HS-5 (cell line): ENCODE measurements around the gene DLST.

Experiments
- DNase-seq: peaks from one replicate; pipeline ENCODE4 v3.0.0-alpha.2; 2012; ENCODE audit warnings: low read depth

DLST gene

DNA sequence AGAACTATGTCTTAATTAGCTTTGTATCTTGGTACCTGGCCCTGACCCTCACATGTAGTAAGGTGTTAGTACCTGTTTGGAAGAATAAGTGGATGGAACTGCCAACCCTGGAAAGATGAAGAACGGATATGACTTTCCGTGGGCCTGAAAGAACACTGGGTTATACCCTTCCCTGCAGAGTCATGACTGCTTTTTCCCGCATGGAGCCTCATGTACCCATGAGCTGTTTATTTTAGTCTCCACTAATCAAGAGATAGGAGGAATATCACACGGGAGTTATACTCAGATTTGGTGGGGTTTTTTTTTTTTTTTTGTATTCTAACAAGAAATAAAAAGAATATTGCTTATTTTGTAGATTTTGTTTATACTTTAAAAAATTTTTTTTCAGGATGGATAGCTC, 15.9 kb downstream of the DLST start:
- no peak for DNase-seq

DNA sequence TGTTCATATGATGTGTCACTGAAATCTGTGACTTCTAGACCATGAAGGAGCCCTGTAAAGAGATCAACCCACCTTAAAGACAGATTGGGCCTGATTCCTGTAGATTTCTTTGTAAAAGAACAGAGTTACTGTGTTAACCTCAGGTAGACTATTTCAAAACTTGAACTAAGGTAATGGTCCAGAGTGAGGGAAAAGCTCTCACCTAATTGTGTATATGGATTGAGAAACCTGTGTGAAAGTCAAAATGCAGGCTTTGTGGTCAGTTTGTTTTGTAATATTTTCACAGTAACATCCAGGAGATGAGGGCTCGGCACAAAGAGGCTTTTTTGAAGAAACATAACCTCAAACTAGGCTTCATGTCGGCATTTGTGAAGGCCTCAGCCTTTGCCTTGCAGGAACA, 16.4 kb downstream of the DLST start:
- DNase-seq, result no peak

DNA sequence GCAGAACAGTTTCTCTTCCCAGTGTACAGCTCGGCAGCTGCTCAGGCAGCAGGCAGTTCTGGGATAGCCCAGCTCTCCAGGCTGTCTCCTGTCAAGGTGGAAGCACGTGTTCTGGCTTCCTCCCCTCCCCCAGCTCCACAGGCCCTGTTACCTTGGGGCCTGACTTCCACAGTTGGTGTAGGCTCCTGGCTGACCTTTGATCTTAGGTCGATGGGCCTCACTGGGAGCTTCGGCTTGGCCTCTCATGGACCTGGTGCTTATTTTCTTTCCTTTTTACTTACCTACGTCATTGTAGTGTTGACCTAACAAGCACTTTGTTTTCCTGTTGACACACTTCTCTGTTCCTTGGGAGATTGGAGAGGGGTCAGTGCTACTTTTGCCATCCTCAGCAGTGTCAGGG, 17.0 kb downstream of the DLST start:
- no peak for DNase-seq

DNA sequence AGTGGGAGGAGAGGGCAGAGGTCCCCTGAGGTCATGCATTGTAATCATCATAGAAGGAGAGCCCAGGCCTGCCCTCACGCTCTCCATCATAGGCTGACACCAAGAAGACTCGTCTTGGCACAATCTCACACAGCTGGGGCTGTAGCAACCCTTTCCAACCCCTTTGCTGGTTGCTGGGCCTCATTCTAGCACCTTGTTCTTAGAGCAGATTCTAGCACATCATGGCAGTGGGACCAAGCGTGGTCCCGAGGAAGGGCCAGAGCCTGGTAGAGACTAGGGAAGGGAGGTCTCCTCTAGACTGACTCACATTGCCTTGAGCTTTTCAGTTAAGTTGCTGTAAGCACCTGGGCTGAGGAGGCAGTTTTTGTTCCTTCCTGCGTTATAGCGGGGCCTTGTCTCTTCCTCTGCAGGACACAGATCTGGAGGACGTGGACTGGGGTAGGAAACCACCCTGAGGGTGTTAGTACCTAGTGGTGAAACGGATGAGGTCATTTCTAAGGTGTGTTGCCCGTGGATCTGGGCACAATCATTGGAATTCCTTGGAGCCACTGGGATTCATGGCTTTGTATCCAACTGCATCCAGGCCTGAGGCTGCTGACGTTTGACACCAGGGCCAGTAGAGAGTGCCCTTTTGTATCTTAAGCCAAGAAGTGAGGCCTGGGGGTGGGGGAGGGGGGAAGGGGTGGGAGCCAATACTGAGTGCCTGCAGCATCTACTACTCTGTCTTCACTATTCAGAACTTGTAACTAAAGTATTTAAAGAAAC, 21.4 kb downstream of the DLST start:
- no peak for DNase-seq

DNA sequence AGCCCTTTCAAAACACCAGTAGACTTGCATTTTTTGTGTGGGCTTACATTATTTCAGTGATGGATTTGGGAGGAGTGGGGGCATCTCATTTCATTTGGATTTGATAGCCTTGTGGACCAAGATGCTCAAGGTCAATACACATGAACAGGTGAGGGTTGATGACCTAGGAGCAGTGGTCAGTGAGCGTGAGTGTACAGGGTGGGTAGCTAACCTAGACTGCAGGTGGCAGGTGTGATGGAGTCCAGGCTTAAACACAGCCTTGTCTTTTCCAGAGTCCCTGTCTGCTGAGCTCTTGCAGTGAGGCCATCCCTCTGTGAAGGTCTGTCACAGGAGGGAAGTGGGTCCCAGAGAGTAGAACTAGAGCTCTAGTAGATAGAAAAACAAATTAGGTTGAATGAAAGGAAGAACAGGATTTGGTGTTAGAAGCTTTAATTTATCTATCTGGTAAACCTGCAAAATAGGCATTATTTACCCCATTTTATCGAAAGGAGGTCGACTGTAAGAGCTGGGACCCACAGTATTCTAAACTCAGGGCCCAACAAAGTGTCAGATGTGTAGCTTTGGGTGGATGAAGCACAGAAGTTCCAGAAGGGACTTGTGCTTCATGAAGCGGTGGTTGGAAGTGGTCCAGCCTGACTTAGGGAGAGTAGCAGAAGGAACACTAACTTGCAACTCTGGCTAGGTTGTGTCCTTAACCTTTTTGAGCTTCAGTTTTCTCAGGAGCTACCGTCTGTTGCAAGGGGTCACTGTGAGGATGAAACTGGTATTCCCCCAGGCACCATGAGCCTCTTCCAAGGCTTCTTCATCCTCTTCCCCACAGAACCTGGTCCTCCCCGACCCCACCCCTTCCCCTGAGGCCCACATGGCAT, 23.2 kb downstream of the DLST start:
- no peak for DNase-seq

DNA sequence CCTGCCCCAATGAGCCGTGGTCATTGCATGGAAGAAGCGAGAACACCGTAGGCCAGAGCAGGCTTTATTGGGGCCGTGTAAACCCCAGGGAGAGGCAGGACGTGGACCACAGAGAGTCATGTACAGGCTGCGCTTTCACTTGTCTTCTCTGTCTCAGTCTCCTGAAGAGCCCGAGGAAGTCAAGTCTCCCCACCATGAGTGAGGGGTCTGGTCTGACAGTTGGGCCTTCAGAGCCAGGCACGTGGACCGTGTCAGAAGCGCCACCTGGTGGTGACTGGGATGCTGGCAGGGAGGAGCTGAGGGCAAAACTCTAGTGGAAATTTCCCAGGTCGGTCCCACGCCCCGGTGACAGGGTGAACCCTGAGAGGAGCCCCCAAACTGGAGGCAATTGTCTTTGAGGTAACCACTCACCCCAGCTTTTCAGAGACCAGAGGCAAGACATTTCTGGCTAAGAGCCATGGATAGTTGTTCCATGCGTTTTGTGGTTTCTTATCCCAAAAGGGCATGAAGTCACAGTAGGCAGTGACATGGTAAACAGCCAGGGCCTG, 24.0 kb downstream of the DLST start:
- DNase-seq, result no peak

DNA sequence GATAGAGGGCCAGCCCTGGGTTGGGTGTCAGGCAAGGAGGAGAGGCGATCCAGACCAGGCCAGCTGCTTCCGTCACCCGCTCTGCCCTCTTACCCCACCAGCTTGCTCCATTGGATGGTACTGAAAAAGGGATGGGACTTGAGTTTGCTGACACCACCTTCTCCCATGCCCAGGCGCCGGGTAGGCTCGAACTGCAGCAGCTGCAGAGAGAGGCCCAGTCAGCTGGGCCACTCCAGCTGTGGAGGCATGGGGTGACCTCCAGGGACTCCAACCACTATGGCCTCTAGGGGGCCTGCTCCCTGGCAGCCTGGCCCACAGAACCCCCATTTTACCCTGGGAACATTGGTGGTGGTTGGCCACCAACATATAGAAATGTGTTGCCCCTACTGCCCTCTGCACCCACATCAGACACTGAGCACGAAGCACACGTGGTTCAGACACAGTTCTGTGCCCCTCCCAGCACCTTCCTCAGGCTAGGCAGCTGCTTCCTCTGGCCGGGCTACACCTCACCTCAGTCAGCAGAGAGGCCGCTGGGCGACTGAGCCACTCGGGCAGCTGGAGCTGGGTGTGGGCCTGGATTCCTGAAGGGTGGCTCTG, 25.3 kb downstream of the DLST start:
- DNase-seq, result no peak

DNA sequence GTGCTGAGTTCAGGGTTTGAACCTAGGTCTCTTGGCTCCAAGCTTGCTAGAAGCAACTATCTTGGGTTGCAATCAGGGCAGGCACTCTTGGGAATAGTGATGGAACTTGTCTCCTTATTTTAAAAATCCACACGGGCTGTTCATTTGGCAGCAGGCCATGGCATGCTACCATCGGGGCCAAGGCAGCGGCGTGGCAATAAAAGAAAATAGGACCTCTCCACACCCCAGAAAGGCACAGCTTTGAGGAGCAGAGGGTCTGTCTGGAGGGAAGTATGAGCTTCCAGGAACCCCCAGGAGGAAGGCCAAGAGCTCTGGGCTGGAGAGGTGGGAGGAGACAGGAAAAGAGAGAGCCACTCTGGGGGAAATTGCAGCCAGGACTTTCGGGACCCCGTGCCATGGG, 26.0 kb downstream of the DLST start:
- no peak for DNase-seq

DNA sequence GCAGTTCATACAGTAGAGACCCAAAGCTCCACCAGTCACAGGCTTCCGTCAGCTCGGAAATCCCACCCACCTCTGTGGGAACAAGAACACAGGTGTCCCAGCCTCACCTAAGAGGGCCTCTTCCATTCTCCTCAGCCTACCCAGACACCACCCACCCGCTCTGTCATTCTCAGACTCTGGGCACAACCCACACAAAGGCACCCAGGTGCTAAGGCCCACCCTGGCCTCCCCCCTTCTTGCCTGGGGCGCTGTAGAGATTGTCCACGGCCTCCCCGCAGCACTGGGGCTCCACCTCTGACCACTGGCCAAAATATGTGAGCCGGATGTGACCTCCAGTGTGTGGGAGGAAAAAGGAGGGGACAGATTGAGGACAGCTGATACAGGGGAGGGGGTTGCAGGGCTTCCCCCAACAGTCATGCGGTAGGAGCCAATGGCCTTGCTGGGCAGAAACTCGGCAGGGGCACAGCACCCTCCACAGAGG, 27.2 kb downstream of the DLST start:
- no peak for DNase-seq

DNA sequence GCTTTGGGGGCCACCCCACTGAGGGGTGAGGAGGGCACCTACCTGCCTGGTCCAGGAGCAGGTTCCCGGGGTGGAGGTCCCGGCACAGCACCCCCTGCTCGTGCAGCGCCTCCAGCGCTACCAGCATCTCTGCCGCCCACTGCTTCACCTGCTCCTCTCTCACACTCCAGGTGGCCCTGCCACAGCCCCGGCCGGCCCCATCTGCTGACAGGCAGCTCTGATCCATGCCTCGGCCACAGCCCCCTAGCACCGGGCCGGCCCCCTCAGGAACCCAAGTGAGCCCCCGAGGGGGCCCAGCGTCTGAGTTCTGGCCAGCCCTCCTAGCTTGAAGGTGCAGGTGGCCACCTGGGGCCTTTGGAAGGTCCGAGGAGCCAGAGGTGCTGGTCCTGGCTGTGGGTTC, 27.8 kb downstream of the DLST start:
- no peak for DNase-seq

DNA sequence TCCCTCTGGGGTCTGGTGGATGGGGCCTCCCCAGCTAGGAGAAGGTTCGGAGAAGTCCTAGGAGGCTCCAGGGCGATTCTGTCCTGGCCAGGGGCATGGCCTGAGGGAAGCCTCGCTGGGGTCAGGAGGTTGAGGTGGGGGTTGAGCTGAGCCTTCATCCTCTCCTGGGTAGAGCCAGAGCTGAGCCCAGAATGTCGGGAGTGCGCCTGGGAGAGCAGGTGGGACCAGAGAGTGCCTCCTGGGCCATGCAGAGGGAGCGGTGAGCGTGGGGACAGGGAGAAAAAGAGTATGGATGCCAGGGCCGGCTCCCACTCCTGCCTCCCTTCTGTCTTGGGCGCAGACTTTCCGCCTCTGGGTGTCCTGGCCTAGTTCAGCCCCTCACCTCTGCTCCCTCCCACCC, 28.2 kb downstream of the DLST start:
- DNase-seq, result no peak

DNA sequence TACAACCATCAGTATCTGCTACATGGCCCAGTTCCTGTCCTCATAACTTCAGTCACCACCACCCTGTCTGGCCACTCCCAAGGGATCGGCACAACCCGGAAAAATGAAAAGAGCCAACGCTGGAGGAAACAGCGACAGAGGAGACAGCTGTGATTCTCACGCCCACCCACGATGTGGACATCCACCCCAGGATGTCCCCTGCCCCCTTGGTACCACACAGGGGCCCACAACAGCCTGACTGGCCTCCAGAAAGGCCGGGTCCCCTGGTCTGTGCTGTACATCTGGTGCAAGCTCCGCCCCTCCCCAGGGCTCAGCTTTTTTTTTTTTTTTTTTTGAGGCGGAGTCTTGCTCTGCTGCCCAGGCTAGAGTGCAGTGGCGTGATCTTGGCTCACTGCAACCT, 28.8 kb downstream of the DLST start:
- no peak for DNase-seq

DNA sequence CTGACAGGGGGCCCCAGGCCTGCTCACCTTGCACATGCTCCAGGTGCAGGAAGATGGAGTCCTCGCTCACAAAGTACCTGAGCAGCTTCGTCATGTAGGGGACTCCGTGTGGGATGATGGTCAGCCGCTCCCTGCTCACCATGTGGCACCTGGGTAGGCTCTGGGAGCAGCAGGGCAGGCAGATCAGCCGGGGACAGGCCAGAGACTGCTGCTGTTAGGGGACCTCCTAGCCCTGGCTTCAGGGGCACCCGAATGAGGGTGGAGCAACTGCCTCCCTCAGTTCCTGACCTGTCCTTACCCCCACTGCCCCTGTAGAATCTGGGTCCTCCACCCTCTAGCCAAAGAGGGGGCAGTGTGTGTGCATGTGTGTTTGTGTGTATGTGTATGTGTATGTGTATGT, 29.5 kb downstream of the DLST start:
- no peak for DNase-seq

DNA sequence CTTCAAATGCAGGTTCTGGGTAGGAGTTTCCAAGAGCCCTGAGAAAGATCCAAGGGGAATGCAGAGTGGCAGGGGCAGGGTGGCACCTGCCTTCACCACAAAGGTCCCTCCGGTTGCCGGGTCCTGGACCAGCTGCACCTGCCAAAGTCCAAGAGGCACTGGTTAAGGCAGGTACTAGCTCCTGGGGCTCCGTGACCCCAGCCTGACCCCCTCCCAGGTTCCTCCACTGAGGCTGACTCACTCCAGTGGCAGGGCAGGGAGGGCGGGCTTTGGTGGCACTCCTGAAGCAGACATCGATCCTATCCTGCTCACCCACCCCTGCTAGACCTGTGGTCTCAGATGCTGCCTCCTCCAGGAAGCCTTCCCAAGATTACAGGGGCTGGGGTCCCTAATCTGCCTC, 30.0 kb downstream of the DLST start:
- no peak for DNase-seq

DNA sequence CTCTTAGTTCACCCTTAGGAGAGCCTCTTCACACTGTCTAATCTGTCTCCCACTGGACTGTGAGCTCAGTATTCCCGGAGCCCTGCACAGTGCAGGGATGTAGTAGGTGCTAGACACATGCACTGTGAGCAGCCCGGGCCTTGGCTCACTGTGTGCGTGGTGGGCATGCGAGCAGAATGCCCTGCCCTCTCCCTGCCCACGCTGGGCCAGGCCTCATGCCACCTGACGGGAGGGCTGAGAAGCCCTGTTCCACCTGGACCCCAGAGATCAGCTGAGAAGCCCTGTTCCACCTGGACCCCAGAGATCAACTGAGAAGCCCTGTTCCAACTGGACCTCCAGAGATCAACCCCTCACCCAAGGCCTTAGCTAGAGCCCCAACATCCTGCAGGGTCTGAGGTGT, 30.4 kb downstream of the DLST start:
- DNase-seq, result no peak

DNA sequence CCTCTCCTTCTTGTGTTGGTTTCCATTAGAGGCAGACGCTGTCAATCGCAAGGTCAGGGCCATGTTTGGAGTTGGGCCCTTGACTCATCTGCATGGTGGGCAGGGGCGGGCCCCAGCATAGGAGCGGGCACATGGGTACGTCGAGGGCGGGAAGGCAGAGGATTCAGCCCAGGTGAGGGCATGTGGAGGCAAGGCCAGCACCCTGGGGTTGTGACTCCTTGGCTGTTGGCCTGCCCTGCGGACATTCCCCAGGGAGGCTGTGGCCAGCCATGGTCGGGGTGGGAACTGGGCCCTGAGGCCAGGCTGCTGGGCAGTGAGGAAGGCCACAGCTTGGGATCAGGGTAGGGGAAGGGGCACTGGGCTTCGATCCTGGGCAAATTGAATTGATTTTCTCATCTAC, 31.1 kb downstream of the DLST start:
- DNase-seq, result no peak

DNA sequence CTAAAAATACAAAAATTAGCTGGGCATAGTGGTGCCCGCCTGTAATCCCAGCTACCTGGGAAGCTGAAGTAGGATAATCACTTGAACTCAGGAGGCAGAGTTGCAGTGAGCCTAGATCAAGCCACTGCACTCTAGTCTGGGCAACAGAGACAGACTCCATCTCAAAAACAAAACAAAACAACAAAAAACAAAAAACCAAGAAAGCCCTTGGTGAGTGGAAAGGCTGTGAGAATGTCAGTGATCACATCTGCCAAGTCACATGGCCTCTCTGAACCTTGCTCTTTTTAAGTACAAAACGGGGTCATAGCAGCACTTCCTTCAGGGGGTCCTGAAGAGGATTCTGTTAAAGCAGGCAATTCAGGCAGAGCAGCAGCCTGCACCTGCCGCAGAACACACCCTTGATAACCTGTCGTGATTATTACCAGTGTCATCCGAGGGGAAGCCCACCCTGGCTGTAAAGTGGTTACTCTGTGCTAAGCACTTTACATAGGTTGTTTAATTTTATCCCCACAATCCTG, 31.7 kb downstream of the DLST start:
- DNase-seq, result no peak

DNA sequence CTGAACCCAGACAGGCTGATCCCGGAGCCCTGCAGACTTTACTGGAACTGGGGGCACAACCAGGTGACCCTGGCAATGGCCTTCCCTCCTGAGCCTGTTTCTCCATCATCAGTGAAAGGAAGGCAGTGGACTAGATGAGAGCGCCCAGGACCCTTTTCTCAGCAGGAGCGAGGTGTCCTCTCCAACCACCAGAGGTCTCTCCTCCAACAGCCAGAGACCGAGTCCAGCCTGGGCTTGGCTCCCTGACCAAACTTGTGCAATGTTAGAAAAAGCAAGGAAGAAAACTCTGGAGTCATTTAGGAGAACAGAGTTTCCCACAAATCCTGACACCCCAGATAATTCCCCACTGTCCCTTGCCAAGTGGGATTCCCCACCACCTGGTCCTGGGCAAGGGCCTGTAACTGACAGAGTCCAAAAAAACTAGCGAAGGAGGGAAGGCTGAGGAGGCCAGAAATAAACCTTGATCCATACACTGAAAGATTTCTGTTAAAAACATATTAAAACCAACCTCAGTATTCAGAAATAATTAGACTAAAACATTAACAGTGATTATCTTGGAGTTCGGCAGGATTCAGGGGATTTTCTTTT, 32.4 kb downstream of the DLST start:
- peak; percentile 18 for DNase-seq

DNA sequence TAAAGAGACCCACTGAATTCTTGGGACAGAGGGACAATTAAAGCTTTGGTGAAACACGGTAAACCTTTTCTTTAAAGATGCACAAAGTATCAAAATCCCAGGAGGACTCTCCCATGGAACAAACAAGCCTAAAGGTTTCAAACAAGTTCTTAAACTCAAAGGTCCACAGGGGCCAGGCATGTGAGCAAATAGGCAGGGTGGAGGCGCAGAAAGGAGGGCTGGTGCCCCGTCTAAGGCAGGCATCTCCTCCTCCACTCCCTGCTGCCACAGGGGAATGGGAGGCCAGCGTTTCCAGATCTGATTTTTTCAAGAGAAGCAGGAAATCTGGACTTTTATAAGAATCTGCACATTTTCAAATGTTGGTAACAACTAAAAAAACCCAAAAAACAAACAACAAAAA, 33.7 kb downstream of the DLST start:
- no peak for DNase-seq

DNA sequence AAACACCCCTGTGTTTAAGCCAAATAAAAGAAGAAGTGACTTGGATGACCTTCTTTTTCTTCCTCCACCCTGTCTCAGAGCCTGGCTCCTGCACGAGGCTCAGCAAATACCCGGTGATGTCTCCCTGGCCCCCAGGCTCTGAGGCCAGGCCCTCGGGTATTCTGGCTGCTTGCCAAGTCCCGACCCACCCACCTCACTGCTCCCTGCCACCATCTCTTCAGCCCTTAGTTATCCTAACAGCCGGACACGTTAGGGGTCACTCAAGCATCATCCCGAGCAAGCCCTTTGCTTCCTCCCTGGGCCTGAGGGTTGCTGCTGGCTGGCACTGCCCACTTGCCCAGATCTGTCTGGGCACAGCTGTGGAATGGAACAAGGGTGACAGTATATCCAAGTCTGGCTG, 34.1 kb downstream of the DLST start:
- DNase-seq, result no peak

DNA sequence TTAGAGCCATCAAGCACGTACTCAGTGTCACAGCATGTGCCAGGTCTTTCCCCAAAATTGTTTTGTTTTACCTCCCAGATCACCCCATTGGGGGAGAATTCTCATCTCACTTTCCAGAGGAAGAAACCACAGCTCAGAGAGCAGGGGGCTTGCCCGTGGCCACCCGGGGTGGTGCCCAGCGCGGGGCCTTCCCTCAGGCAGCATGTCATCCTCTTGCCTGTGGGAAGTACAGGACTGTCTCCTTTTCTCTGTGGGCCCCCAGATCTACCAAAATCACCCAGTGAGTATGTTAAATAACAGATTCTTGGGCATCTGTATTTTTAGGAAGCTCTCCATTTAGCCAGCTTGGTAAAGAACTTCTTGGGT, 35.4 kb downstream of the DLST start:
- DNase-seq, result no peak

DNA sequence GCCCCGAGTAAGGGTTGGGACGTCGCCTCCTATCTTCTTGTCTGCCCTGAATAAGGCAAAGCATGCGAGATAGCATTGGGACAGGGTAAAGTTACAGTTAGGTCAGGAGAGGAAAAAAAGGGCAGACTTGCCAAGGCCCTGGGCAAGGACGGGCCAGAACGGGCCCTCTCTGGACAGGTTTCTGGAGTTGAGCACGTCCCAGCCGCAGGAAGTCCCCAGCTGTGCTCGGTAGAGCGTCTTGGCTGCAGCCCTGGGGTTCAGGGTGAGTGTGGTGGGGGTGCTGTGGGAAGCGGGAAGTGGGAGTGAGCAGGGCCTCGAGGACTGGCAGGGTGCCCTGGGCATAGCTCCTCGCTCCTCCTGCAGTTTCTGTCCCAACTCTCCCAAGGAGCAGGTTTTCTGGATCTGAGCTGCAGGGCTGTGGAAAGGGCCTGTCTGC, 35.9 kb downstream of the DLST start:
- DNase-seq, result no peak
